Measurements from ENCODE around the gene SEPTIN2.
"Not testable (repeated sequence)": the region's sequence is repeated elsewhere in the genome, so short reads cannot be mapped to it uniquely, and the experiment has no call there.

SEPTIN2 gene

DNA sequence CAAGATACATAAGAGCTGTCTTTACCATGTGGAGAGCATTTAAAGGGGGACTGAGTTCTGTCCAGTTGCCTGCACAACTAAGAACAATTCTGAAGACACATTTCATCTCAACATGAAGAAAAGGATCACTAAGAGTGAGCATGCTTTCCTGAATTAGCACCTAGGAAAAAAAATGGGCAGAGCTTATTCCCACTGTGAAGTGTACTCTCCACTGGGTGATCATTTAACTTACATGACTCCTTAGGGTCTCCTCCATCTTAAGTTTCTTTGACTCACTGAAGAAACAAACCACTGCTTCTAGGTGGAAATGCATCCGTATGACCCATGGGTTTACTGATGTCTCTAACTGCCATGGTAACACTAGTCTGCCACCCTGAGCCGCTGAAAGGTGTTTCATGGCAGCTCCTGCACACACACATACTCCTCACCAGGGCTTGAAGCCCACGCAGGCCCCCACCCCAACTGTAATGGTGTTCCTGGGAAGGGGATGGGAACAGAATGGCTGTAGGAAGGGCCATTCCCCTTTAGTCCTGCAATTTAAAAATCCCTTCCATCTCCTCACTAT lies 27.3 kb upstream of the SEPTIN2 start:
- DNase-seq = no peak

DNA sequence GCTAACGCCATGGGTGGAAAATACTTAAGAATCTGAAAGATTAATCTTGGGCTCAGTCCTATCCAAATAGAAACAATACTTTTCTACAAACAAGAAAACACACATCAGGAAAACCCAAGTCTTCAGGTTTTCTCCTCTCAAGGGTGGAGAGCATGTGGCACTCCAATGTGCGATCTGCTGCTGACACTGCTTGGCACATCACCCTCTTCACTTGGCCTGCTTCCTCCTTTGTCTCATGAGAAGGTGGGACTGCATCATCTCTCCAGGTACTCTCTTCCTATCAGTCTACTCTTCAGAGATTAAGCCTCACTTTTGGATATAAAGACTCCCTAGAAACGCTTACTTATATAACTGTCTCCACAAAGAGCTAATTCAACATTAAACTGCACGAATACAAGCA lies 26.7 kb upstream of the SEPTIN2 start:
- no peak for DNase-seq

DNA sequence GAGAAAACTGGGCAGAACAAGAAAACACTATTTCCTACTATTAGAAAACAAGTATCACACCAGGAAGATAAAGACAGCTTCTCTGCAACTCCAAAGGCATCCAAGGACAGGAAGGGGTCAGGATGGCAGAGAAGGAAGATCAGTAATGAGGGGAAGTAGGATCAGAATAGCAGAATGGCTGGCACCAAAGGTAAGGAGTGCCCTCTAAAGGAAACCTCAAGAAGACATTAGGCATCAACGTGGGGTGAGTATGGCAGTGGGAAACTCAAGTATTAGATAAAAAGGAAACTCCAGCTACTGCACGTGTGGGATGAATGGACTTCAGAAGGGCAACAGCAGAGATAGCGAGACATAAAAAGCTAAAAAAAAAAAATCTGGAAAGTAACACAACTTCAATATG lies 26.1 kb upstream of the SEPTIN2 start:
- DNase-seq = no peak

DNA sequence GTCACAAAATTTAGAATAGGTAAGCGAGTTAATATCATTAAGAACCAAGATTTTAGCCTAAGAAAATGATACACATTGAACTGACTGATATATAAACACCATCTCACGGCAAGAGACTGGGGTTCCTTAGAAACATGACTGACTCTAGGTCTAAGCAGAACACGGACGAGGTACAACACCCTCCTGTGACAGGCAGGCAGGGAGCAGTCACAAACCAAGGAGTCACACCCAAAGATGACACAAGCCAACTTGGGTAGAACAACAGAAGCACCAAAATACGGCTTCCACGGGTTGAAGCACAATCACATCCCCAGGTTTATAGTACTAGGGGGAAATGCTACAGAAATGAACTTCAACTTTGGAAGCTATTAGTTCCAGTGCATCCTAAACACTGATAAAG lies 24.6 kb upstream of the SEPTIN2 start:
- no peak for DNase-seq

DNA sequence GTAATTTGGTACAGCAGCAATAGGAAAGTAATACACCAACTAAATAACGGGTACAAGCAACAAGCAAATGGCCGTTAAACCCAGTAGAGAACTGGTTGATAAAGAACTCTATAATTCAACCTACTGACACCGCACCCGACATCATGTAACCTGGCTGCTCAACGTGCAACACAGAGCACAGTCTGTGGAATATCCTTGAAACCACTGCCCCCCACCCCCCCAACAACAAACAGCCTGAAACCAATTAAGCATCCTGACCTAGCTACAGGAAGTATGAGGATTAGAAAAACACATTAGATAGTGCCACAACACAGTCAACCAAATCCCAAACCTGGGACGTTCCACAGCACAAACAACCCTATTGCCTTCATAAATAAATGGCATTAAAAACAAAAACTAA lies 23.7 kb upstream of the SEPTIN2 start:
- no peak for DNase-seq

DNA sequence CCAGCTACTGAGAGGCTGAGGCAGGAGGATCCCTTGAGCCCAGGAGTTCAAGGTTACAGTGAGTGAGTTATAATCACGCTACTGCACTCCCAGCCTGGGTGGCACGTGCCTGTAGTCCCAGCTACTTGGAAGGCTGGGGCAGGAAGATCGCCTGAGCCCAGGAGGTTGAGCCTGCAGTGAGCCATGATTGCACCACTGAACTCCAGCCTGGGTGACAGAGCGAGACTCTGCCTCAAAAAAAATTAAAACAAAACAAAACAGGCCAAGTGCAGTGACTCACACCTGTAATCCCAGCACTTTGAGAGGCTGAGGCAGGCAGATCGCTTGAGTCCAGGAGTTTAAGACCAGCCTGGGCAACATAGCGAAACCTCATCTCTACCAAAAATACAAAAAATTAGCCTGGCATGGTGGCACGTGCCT lies 22.3 kb upstream of the SEPTIN2 start:
- DNase-seq = not testable (repeated sequence)

DNA sequence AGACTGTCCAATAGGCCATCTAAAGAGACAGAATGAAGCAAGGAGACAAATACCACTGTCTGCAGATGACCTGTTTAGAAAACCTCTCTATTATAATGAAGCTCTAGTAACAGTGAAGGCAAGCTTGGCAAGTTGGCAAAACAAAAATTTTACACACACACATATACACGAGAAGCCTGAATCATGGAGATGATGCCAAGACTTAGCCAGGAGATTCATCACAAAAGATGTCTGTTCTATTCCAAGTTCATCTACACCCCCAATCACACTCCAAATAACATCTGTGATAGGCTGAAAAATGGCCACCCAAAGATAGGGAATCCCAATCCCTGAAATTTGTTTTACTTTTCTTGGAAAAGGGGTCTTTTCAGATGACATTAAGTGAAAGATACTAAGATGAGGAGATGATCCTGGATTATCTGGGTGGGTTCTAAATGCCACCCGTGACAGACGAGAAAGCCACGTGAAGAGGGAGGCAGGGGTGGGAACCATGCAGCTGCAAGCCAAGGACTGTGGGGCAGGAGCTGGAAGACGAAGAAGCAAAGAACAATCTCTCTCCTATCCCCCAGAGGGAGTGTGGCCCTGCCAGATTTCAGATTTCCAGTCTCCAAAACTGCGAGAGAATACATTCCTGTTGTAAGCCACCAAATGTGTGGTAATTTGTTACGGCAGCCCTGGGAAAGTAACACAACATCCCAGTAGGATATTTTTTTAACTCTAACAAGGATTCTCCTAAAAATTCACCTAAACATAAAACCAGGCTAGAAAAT lies 20.2 kb upstream of the SEPTIN2 start:
- DNase-seq = no peak

DNA sequence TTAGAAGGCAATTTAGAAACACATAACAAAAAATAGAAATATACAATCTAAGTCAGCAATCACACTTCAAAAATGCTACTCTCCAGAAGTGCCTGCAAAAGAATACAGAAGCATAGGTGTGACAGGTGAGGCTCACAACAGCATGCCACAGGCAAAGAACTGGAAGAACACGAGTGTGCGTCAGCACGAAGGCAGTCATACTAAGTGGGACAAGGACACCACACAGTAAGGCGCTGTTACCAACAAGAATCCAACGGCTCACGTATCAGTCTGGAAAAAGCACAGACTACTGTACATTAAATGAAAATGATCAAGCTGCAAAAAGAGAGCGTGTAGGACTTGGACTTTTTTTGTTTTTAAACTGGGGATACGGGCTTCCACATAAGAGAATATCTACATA lies 19.0 kb upstream of the SEPTIN2 start:
- no peak for DNase-seq

DNA sequence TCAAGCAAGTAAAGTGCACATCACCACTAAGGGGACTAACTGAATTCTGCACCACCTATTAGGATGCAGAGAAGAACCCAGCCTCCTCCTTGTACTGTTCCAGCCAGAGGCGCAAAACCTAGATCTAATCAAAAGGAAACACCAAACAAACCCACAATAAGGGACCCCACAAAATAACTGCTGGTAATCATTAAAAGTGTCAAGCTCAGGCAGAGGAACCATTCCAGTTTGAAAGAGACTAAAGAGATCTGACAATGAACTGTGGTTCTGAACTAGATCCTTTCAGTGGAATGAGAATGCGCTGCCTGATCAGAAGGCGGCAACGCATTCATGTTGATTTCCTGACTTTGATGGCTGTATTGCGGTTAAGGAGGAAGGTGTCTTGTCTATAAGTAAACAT lies 17.1 kb upstream of the SEPTIN2 start:
- peak in 1 of 2 donors; percentile 51 for DNase-seq

DNA sequence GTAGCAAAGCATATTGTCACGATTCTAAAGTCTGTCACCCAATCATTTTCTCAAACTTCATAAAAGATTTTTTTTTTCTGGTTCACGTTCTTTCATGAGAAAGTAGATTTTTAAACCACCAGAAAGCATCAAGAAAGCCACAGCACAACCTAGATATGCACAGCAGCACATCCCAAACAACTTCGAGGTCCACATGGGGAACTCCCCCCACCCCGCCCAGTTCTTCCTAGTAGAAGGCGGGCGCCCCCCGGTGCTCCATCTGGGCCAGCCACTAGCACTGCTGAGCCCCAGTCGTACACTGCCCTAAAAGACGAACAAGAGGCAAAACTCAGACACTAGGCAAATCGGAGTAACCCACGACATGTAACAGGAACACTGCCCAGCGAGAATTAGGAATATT lies 15.7 kb upstream of the SEPTIN2 start:
- DNase-seq = peak; percentile 28 to 66

DNA sequence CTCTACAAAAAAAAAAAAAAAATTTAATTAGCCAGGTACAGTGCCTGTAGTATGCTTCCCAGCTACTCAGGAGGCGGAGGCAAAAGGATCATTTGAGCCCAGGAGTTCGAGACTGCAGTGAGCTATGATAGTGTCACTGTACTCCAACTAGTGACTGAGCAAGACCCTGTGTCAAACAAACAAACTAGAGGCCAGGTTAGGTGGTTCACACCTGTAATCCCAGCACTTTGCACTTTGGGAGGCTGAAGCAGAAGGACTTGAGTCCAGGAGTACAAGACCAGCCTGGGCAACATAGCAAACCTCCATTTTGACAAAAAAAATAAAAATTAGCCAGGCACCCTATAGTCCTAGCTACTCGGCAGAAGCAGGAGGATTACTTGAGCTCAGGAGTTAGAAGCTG lies 13.6 kb upstream of the SEPTIN2 start:
- no peak for DNase-seq

DNA sequence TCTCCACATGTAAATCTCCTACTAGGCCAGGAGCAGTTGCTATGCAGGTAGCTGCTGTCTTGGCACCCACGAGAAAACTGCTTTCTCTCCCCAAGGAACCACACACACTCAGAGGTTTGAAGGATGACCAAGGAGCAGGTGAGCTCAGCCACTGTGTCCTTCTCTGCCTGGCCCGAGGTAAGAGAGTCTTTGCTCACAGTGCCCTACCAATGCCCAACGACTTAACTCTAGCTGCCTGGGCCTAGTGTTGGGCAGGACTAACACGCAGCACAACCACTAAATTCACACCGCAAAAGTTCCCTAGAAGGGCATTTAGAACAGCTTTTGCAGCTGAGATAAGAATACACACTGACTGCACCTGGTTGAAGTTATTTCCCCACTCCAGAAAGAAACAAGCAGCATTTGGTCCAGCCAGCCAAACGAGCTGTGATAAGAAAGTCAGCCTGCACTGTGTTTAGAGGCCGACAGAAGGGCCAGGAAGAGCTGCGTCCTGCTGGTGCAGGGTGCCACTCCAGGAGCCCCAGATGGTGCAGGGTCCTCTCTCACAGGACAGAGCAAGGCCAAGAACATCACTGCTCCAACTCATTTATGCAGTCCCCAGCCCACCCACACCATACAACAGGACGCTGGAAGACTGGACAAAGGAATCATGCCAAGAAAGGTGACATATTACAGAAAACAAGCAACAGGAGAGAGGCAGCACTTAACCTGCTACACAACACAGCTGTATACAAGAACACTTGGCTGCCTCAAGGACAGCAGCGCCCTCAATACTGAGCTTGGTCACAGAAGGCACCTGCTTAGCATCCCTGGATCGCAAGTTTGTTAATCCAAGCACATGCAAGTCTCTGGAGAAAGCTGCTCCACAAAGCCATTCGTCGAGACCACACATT lies 12.7 kb upstream of the SEPTIN2 start:
- no peak for DNase-seq

DNA sequence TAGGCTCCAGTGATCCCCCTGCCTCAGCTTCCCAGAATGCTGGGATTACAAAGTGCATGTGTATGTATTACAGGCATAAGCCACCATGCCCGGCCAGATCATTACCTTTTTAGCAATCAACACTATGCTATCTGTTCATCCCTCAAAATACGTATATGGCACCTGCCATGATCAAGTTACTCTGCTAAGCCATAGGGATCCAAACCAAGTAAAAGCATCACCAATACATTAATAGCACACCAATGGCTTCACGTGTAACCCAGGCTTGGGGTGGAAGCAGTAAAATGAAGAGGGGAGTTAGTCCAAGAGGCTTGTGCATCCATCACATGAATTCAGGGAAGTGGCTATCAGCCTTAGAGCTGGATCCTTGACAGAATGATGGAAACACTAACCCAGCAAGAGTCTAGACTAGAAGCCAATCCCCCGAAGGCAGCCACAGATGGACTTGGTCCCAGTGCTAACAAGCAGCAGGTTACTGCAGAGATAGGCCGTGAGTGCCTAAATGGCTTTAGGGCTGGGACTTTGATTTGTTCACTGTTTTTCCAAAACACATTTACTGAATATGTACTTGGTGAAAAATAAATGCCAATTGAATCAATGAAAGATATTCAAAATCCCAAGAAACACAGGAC lies 11.6 kb upstream of the SEPTIN2 start:
- DNase-seq = no peak

DNA sequence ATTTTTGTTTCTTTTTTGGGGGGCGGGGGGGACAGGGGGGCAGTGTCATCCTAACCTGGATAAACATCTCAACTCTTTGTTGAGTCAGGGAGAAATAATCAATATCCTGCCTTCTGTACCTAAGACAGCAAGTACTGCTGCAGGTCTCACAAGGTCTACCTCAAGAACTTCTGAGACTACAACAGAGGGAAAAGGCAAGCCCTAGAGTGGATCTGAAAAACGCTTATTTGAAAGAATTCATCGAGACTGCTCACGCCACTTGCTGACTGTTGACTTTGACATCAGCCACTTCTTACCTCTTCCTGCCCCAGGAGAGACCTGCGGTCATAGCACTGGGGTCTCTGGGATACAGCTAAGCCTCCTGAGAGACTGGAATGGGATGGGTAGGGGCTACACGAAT lies 8.7 kb upstream of the SEPTIN2 start:
- DNase-seq = no peak

DNA sequence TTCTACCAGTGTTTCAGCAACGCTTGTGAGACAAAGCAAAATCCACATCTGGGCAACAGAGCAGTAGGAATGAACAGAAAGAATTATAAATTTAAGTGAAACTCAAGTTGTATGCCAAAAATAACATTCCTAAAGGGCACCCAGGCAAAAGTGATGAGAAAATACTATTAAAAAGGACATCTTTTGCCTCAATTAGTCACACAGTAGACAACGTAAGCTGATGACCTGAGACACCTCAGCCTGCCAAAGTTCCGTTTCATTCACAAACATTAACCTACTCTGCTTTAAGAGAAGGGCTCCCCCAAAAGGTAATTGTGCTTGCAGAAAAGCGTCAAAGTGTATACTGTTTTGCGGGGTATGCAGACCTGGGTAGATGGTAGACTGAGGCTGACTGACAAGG lies 7.5 kb upstream of the SEPTIN2 start:
- DNase-seq = no peak

DNA sequence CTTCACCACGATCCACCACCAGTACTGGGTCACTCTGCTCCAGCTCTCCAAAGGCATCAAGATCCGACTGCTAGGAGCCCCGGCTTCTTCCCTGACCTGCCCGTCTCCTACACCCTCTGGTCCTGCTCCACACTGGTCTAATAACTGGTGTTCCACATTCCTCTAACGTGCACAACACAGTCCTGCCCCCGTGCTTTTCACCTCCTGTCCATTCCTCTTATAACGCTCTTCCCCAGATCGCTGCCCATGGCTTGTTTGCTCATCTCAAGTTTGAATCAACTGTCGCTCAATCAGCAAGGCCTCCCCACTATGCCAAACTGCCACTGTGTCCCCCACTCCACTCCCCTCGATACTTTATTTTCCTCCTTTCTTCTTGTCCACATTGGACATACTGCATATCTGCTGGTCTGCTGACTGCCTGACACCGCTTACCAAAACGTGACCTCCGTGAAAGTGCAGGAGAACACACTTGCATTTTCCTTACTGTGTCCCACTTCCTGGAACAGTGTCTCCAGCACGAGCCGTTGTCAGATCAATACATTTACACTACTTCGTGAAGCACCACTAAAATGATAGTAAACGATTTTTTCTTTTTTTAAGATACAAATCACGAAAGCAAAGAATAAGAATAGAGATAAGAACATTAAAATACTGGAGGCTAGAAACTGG lies 6.8 kb upstream of the SEPTIN2 start:
- DNase-seq = no peak

DNA sequence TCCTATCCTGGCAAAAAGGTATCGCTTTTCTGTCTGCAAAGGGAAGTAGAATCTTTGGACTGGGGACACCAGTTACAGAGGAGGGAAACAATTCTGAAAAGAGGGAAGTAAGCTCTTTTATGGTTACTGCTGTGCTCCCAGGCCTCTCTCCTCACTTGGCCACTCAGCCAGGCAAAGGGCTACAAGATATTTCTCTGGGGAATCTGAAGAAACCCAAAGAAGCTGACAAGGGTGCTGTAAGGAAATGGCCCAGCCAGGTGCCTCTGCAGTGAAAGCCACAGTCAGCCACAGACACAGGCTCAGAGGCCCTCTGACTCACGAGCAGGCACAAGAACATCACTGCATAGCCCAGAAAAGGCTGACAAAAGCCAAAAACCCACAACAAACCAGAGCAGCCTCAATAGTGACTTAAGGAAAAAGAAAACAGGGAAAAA lies 6.0 kb upstream of the SEPTIN2 start:
- peak; percentile 54 to 67 for DNase-seq

DNA sequence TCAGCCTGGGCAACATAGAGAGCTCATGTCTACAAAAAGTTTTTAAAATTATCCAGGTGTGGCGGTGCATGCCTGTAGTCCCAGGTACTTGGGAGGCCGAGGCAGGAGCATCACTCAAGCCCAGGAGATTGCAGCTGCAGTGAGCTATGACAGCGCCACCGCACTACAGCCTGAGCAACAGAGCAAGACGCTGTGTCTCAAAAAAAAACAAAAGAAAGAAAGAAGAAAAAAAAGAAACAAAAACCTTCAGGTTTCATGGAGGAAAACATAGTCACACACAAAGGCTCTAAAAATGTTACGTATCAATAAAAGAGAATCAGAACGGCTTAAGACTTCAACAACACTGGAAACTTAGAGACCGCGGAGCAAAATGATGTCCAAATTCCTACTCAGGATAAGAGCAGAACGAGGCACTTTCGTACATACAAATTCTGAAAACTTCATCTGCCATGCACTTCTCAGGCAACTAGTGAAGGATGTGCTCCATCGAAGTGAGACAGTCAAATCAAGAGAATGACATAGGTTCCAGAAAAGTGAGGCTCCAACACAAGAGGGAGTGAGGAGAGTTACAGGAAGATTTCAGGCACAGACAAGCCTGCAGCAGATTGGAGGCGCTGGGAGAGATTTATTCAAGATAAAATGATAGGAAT lies 4.7 kb upstream of the SEPTIN2 start:
- DNase-seq = no peak

DNA sequence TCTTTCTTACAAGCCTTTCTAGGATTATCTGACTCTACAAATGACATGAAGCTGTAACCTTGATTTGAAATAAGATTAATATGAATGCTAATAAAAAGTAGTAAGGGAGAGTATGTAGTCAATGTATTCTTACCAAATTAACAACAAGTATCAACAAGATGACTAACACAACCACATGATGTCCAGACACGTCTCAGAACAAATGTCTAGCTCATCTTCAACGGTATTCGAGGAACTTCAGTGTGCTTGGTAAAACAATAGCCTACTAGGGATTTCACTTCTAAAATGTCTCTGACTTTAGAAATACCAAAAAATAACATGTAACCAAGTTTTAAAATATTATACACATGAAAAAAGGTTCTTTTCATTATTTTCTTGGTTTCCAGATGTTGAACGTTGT lies 3.6 kb upstream of the SEPTIN2 start:
- DNase-seq = no peak

DNA sequence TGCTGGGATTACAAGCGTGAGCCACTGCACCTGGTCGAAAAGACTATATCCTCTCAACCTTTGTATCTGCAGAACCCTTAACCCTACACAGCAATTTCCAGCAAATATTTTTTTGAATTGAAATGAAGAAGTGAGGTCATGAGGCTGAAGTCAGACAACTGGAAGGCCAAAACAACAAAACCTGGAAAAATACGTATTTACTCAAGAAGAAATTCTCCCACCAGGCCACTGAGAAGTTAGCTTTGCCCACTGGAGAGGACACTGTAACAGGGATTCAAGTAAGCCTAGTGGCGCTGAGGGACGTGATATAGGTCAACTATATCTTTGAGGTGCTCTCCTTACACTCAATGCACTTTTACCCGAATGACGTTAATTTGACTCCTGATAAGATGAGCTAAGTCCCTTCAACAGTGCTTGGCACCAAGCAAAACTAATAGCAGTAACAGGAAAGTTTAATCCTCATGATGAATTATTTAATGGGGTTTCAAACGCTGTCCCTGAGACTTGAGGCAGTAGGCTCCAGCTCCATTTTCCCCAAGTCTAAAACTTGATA lies 2.1 kb upstream of the SEPTIN2 start:
- no peak for DNase-seq

DNA sequence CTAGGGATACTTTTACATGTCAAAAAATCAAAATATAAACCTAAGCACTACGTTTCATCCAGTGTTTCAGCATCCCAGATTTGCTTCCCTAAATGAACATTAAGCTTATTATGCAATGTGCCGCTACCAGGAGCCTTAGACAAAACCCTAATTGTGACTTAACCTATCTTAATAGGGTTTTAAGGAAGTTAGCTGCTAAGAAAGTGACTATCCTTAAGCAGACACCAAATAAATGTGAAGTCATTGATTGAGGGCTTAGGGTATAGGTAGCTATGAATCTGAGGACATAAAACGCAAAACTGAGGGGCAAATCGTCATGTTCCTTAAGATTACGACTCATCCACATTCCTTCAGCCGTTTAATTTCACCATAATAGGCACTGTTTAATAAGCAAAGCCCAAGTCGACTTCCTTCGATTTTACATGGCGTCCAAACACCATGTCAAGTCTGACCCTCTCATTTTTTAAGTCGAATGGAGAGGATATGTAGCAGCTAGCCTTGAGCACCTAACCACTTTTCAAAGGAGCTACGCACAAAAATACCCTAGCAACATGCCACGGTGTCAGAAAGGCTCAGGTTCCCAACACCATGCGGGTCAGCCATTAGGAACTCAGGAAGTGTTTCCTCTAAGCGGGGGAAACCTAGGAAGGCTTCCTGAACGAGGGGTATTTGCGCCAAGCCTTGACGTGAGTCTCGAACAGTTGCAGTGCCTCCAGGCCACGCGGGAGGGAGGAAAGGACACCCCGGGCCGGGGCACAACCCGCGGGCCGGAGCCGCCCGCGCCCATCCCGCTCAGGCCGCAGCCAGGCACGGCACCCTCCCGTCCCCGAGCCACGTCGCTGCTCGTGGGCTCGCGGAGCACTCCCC lies 1.3 kb upstream of the SEPTIN2 start:
- no peak for DNase-seq

Measured in CD4-positive, alpha-beta T cell treated with Interferon alpha-2 for 1 hour (primary cell).